Mesothelial cell of epicardium (in vitro differentiated cells): ENCODE measurements around the gene FAM221A. TPM values are rescaled to one million over a fixed set of nuclear protein-coding genes. Genes with fewer than 3 reads are reported as not detected.

ENCODE experiments used
- DNase-seq, 2 experiments: peaks; one replicate each; pipeline ENCODE4 v3.0.0; 2021; ENCODE audit warnings: low spot score in 2 of 2; ENCODE audit not compliant: unreplicated experiment in 2 of 2
- H3K27ac Mint-ChIP-seq: 2 replicates; pipeline ENCODE4 v1.8.0; 2021; ENCODE audit warnings: mixed read lengths
- H3K27me3 Mint-ChIP-seq: 2 replicates; pipeline ENCODE4 v1.8.0; 2021; ENCODE audit warnings: low read depth, mixed read lengths
- H3K36me3 Mint-ChIP-seq: 2 replicates; pipeline ENCODE4 v1.8.0; 2021; ENCODE audit warnings: mixed read lengths
- H3K4me1 Mint-ChIP-seq: 2 replicates; pipeline ENCODE4 v1.8.0; 2021; ENCODE audit warnings: mixed read lengths
- H3K4me3 Mint-ChIP-seq: 2 replicates; pipeline ENCODE4 v1.8.0; 2021; ENCODE audit warnings: mild to moderate bottlenecking, moderate library complexity, mixed read lengths
- H3K9me3 Mint-ChIP-seq: 2 replicates; pipeline ENCODE4 v1.8.0; 2021; ENCODE audit warnings: mixed read lengths
- CTCF ChIP-seq: fragments of 200-600 bp; sonication (generic); IDR thresholded peaks from one replicate; pipeline ENCODE4 v1.5.0; 2021; ENCODE audit warnings: antibody characterized with exemption; ENCODE audit not compliant: unreplicated experiment
- total RNA-seq: library from RNA; stranded (reverse); gene quantifications from 3 replicates; pipeline ENCODE4 v1.2.1, GENCODE V29; 2021

FAM221A gene
- total RNA-seq, 1 donor from 2014 or later, result 18.4 TPM

DNA sequence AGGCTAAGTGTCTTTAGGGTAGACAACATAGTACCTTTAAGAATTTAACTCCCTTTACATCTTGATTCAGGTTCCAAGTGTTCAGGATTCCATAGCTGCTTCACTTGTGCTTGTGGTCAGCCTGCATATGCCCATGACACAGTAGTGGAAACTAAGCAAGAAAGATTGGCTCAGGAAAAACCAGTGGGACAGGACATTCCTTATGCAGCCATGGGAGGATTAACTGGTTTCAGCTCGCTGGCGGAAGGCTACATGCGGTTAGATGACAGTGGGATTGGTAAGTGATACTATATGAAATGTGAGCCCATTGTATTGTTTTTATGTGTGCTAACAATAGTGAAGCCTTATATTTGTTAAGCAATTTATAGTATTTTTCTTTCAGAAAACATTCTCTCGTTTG, 11.3 kb downstream of the FAM221A start:
- Mint-ChIP-seq H3K9me3 (peaks cover 9% of the 10 kb centered on the region), H3K4me1 (no peaks in the 10 kb centered on the region), H3K27ac (no peak overlapping the region), H3K36me3 (peaks cover 25% of the 10 kb centered on the region), H3K27me3 (no peaks in the 10 kb centered on the region), H3K4me3 (no peak overlapping the region)
- TF ChIP-seq CTCF, result no peak
- no peak for DNase-seq

DNA sequence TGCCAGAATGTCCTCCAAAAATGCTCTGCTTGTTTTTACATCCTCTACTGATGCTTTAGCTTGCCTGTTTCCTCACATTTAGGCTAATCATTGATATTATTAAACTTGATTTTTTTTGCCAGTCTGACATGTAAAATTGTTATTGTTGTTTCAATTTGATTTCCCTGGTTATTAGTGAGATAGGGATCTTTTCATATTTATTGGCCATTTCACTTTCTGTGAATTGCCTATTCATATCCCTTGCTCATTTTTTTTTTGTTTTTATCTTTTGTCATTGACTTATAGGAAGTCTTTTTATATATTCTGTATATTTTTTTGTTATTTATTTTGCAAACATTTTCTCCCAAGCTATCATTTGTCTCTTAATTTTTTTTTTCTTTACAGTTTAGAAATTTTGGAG, 13.2 kb downstream of the FAM221A start:
- Mint-ChIP-seq H3K4me3 (no peak overlapping the region), H3K4me1 (no peaks in the 10 kb centered on the region), H3K36me3 (peaks cover 22% of the 10 kb centered on the region)

GRCh38 chr7:23696916-23697441, 17.0 kb downstream of the FAM221A start:
- H3K27me3 Mint-ChIP-seq, result no peaks in the 10 kb centered on the region
- DNase-seq, result peak; percentile 32 to 47
- peaks cover 19% of the 10 kb centered on the region for H3K36me3 Mint-ChIP-seq
- no peak overlapping the region for H3K27ac Mint-ChIP-seq
- H3K9me3 Mint-ChIP-seq, result peaks cover 9% of the 10 kb centered on the region
- H3K4me1 Mint-ChIP-seq, result peaks cover 4% of the 10 kb centered on the region
- no peak overlapping the region for H3K4me3 Mint-ChIP-seq
- TF ChIP-seq CTCF, result peak; percentile 57

More for the DNA sequence above, 13.2 kb downstream of the FAM221A start:
- no peak for TF ChIP-seq CTCF
- H3K27ac Mint-ChIP-seq, result no peak overlapping the region
- H3K27me3 Mint-ChIP-seq, result no peaks in the 10 kb centered on the region
- peaks cover 9% of the 10 kb centered on the region for H3K9me3 Mint-ChIP-seq
- no peak for DNase-seq

DNA sequence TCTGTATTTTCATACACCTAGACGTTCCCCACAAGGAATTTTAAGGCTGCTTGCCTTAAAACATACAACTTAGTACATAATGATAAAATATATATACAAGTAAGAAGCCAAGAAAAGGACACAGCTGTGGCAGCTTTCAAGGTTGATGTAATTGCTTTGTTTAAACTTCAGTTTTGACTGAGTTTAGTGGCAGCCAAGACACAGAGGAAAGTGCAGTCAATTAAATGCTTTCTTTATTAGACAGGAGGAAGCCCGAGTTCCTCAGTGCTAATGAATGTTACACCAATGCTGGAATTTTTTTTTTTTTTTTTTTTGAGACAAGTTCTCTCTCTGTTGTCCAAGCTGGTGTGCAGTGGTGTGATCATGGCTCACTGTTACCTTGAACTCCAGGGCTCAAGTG, 18.8 kb downstream of the FAM221A start:
- DNase-seq, result no peak
- H3K4me3 Mint-ChIP-seq, result no peak overlapping the region
- H3K27me3 Mint-ChIP-seq, result no peaks in the 10 kb centered on the region
- no peak overlapping the region for H3K27ac Mint-ChIP-seq
- H3K9me3 Mint-ChIP-seq, result peaks cover 3% of the 10 kb centered on the region
- H3K36me3 Mint-ChIP-seq, result peaks cover 19% of the 10 kb centered on the region
- peaks cover 4% of the 10 kb centered on the region for H3K4me1 Mint-ChIP-seq
- TF ChIP-seq CTCF, result no peak

GRCh38 chr7:23700046-23700445, 20.0 kb downstream of the FAM221A start:
- H3K27ac Mint-ChIP-seq, result peak overlapping the region; percentile 45
- H3K4me1 Mint-ChIP-seq, result peaks cover 4% of the 10 kb centered on the region
- peaks cover 26% of the 10 kb centered on the region for H3K36me3 Mint-ChIP-seq
- peaks cover 12% of the 10 kb centered on the region for H3K9me3 Mint-ChIP-seq
- H3K27me3 Mint-ChIP-seq, result no peaks in the 10 kb centered on the region
- DNase-seq, result no peak
- no peak overlapping the region for H3K4me3 Mint-ChIP-seq
- TF ChIP-seq CTCF, result no peak
